Keratinocyte (primary cell): ENCODE results near the gene TEX261. TPM values are rescaled to one million over a fixed set of nuclear protein-coding genes. Genes with fewer than 3 reads are reported as not detected.

Source experiments
- DNase-seq: peaks from one replicate; pipeline ENCODE4 v3.0.0-alpha.2; 2011; ENCODE audit warnings: low read depth, missing footprints, low spot score
- FAIRE-seq: peaks from 2 replicates; lab custom pipeline; 2011; peaks lifted over from hg19 to GRCh38; lab: Jason Lieb, UNC
- H2AFZ ChIP-seq: 2 replicates; pipeline ENCODE4 v1.6.0; 2012; ENCODE audit warnings: low read length, control low read depth, inconsistent platforms; ENCODE audit not compliant: control insufficient read depth
- H3K27ac ChIP-seq: 2 replicates; pipeline ENCODE4 v1.5.1; 2011; ENCODE audit warnings: low read length; ENCODE audit not compliant: control insufficient read depth, insufficient read depth
- H3K27me3 ChIP-seq: 3 replicates; pipeline ENCODE4 v1.6.0; 2011; ENCODE audit warnings: low read length; ENCODE audit not compliant: control insufficient read depth, insufficient read depth; ENCODE audit errors: extremely low read depth
- H3K36me3 ChIP-seq, 2 experiments: 2 replicates in 1 of 2; 3 replicates in 1 of 2; pipeline ENCODE4 v1.5.1; 2011; ENCODE audit warnings: low read length in 2 of 2, mild to moderate bottlenecking in 1 of 2; ENCODE audit not compliant: control insufficient read depth in 2 of 2, insufficient read depth in 2 of 2; ENCODE audit errors: extremely low read depth in 1 of 2
- H3K4me1 ChIP-seq: 3 replicates; pipeline ENCODE4 v1.5.1; 2011; ENCODE audit warnings: low read length; ENCODE audit not compliant: control insufficient read depth, insufficient read depth; ENCODE audit errors: extremely low read depth
- H3K4me2 ChIP-seq: 3 replicates; pipeline ENCODE4 v1.6.0; 2011; ENCODE audit warnings: low read depth, low read length; ENCODE audit not compliant: control insufficient read depth, insufficient read depth; ENCODE audit errors: extremely low read depth
- H3K4me3 ChIP-seq, 3 experiments: fragments of 200-600 bp in 1 of 3; sonication (generic) in 1 of 3; 2 replicates in 2 of 3; 3 replicates in 1 of 3; pipeline ENCODE4 v1.5.1; 2011 to 2016; ENCODE audit warnings: low read length in 3 of 3, mild to moderate bottlenecking in 3 of 3, control low read depth in 2 of 3, inconsistent platforms in 1 of 3, low read depth in 1 of 3, mixed read lengths in 1 of 3, mixed run types in 1 of 3, moderate library complexity in 1 of 3; ENCODE audit not compliant: control insufficient read depth in 2 of 3, insufficient read depth in 2 of 3; ENCODE audit errors: extremely low read depth in 1 of 3
- H3K79me2 ChIP-seq: 2 replicates; pipeline ENCODE4 v1.6.0; 2012; ENCODE audit warnings: low read length; ENCODE audit not compliant: control insufficient read depth, insufficient read depth
- H3K9ac ChIP-seq: 3 replicates; pipeline ENCODE4 v1.6.0; 2011; ENCODE audit warnings: low read length; ENCODE audit not compliant: control insufficient read depth, insufficient read depth; ENCODE audit errors: extremely low read depth
- H3K9me1 ChIP-seq: 3 replicates; pipeline ENCODE4 v1.6.0; 2011; ENCODE audit warnings: low read length; ENCODE audit not compliant: control insufficient read depth, insufficient read depth; ENCODE audit errors: extremely low read depth
- H3K9me3 ChIP-seq: 2 replicates; pipeline ENCODE4 v1.5.1; 2012; ENCODE audit warnings: low read depth, low read length; ENCODE audit not compliant: control insufficient read depth
- H4K20me1 ChIP-seq: 3 replicates; pipeline ENCODE4 v1.6.0; 2011; ENCODE audit warnings: low read length; ENCODE audit not compliant: control insufficient read depth, insufficient read depth; ENCODE audit errors: extremely low read depth
- EZH2 ChIP-seq: IDR thresholded peaks from one replicate; pipeline ENCODE4 v1.6.1; 2012; ENCODE audit warnings: inconsistent platforms, mild to moderate bottlenecking, low read length, moderate library complexity
- dilution Hi-C: fragments of 300-500 bp; cut with MboI; formaldehyde crosslinking; loops from one replicate; pipeline ENCODE4 v1.7.0; 2020; ENCODE audit warnings: low sequenced_read_pairs; ENCODE audit not compliant: extremely low pct_ligation_motif_present
- polyA plus RNA-seq, 5 experiments: library from polyadenylated mRNA; depleted of rRNA in 3 of 5; stranded (reverse) in 3 of 5; stranded (forward) in 1 of 5; unstranded in 1 of 5; fragments of >200 nt; gene quantifications; 1 replicate in 1 of 5; 2 replicates in 3 of 5; 3 replicates in 1 of 5; pipeline versions ENCODE4 v1.2.1 to v1.2.3, GENCODE V29; 2011 to 2012; ENCODE audit warnings: missing spikeins in 2 of 5, low read depth in 1 of 5, low replicate concordance in 1 of 5
- TF ChIP-seq, protein P1 (sequence below), 3 experiments: IDR thresholded peaks in 1 of 3; conservative IDR thresholded peaks in 1 of 3; optimal IDR thresholded peaks in 1 of 3; 2 replicates in 2 of 3; 3 replicates in 1 of 3; pipeline versions ENCODE3 to v1.5.1; 2011; ENCODE audit warnings: low read length in 3 of 3, mild to moderate bottlenecking in 3 of 3, moderate library complexity in 2 of 3, control low read depth in 1 of 3, inconsistent platforms in 1 of 3; ENCODE audit not compliant: insufficient read depth in 2 of 3; ENCODE audit errors: extremely low read depth in 1 of 3

Gene TEX261
- polyA plus RNA-seq, 1 donor (not counting 4 experiments of a cell fraction or from before 2014, with no cell fraction given), result 78.8 TPM

DNA sequence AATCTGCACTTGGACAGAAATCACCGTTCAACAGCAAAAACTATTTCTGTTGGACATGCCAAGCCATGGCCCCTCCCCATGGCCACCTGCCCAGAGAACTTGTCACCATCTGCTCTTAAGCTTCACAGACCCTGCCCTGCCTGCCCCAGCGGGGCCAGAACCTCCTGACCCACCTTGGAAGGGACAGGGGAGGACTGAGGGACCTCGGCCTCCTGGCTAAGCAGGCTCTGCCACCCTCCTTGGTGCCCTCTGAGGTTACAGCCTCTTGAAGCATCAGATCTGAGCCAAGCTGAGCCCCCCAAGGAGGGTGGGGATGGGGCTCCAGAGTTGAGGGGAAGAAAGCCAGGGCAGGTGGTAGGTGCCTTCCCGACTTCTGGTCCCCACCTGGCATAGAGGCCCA lies 6.5 kb downstream of the TEX261 start:
- H3K9me3 ChIP-seq, result no peaks in the 10 kb centered on the region
- peaks cover 2% of the 10 kb centered on the region for H3K4me1 ChIP-seq
- peaks cover 26 to 42% of the 10 kb centered on the region in 2 experiments for H3K36me3 ChIP-seq
- no peak overlapping the region for H3K4me3 ChIP-seq
- DNase-seq (no peak), FAIRE-seq (no peak)
- TF ChIP-seq, protein P1, sequence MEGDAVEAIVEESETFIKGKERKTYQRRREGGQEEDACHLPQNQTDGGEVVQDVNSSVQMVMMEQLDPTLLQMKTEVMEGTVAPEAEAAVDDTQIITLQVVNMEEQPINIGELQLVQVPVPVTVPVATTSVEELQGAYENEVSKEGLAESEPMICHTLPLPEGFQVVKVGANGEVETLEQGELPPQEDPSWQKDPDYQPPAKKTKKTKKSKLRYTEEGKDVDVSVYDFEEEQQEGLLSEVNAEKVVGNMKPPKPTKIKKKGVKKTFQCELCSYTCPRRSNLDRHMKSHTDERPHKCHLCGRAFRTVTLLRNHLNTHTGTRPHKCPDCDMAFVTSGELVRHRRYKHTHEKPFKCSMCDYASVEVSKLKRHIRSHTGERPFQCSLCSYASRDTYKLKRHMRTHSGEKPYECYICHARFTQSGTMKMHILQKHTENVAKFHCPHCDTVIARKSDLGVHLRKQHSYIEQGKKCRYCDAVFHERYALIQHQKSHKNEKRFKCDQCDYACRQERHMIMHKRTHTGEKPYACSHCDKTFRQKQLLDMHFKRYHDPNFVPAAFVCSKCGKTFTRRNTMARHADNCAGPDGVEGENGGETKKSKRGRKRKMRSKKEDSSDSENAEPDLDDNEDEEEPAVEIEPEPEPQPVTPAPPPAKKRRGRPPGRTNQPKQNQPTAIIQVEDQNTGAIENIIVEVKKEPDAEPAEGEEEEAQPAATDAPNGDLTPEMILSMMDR (optimal IDR thresholded peaks at IDR 0.05 in 1 of 3, IDR thresholded peaks at IDR 0.05 in 1 of 3, conservative IDR thresholded peaks at IDR 0.05 in 1 of 3; ENCODE audit: extremely low read depth in 1 of 3, insufficient read depth in 2 of 3, low read length in 3 of 3), result no peak
- no peak for TF ChIP-seq EZH2
- dilution Hi-C loops, result no loop called here
- no peak overlapping the region for H3K9ac ChIP-seq
- H3K4me2 ChIP-seq, result no peak overlapping the region
- H2AFZ ChIP-seq, result no peak overlapping the region
- H3K9me1 ChIP-seq, result no peaks in the 10 kb centered on the region
- no peaks in the 10 kb centered on the region for H4K20me1 ChIP-seq
- H3K27me3 ChIP-seq, result no peaks in the 10 kb centered on the region
- peaks cover 6% of the 10 kb centered on the region for H3K79me2 ChIP-seq
- H3K27ac ChIP-seq, result no peak overlapping the region

DNA sequence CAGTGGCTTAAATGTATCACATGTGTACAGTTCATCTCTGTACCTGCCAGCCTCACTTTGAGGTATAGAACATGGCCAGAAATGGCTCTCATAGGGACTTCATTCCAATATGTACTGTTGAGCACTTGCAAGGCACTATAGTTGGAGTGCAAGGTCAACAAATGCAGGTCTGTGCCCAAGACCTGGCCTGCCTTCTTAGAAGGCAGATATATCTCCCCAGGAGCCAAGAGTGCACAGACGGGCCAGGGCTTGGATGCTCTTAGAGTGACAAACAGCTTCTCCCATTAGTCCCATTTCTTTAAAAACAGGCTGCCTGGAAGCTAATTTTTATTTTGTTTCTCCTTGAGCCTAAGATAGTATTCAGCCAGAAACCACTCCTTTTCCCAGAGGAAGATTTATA lies 7.3 kb downstream of the TEX261 start:
- no peak overlapping the region for H3K9ac ChIP-seq
- FAIRE-seq (no peak), DNase-seq (no peak)
- no peaks in the 10 kb centered on the region for H3K27me3 ChIP-seq
- no peaks in the 10 kb centered on the region for H4K20me1 ChIP-seq
- H3K9me1 ChIP-seq, result no peaks in the 10 kb centered on the region
- no peak overlapping the region for H3K4me3 ChIP-seq
- TF ChIP-seq, protein P1 (optimal IDR thresholded peaks at IDR 0.05 in 1 of 3, IDR thresholded peaks at IDR 0.05 in 1 of 3, conservative IDR thresholded peaks at IDR 0.05 in 1 of 3; ENCODE audit: extremely low read depth in 1 of 3, insufficient read depth in 2 of 3, low read length in 3 of 3), result no peak
- no peak for TF ChIP-seq EZH2
- no peaks in the 10 kb centered on the region for H3K9me3 ChIP-seq
- dilution Hi-C loops, result no loop called here
- H3K4me1 ChIP-seq, result no peaks in the 10 kb centered on the region
- H3K27ac ChIP-seq, result no peak overlapping the region
- H3K4me2 ChIP-seq, result no peak overlapping the region
- H3K36me3 ChIP-seq, result peaks cover 26 to 42% of the 10 kb centered on the region in 2 experiments
- H3K79me2 ChIP-seq, result peaks cover 2% of the 10 kb centered on the region
- no peak overlapping the region for H2AFZ ChIP-seq
